HT-29 (cell line): Measurements from ENCODE around the gene CUX1. TPM values are rescaled to one million over a fixed set of nuclear protein-coding genes. Genes with fewer than 3 reads are reported as not detected.
"Not testable (repeated sequence)": the region's sequence is repeated elsewhere in the genome, so short reads cannot be mapped to it uniquely, and the experiment has no call there.

ENCODE experiments used
- DNase-seq: peaks from one replicate; pipeline ENCODE4 v3.0.0-alpha.2; 2015; ENCODE audit warnings: low spot score
- total RNA-seq: library from RNA; depleted of rRNA; stranded (reverse); fragments of >200 nt; shearing (Covaris generic); gene quantifications from 2 replicates; pipeline ENCODE4 v1.2.3, GENCODE V29; 2014

The CUX1 gene
- total RNA-seq, 1 experiment from 2014 or later: 48.3 TPM

DNA sequence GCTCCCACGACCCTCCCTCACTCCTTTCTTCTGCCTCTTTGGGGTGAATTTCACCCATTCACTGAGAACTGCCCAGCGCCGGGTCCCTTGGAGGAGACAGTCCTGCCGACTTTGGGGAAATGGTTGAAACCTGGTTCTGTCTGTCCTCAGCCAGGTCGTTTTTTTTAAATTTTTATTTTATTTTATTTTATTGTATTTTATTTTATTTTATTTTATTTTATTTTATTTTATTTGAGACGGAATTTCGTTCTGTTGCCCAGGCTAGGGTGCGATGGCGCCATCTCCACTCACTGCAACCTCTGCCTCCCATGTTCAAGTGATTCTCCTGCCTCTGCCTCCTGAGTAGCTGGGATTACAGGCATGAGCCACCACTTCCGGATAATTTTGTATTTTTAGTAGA, 363.3 kb downstream of the CUX1 start:
- no peak for DNase-seq

DNA sequence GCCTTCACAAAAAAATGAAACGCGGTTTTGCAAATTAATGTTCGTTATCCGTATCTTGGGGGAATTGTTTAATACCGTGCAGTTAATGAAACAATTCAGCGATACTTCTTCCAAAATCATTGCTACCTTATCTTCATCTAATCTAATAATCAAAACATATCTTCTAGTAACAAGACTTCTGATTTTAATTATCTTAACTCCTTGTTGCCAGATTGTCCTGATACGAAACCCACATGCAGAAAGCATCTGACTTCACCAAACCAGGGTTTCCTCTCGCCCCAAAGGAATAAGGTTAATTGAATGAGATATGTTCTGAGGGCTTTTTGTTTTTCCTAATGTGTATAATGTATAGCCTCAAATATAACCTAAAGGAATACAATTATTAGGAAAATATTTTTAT, 364.1 kb downstream of the CUX1 start:
- no peak for DNase-seq

DNA sequence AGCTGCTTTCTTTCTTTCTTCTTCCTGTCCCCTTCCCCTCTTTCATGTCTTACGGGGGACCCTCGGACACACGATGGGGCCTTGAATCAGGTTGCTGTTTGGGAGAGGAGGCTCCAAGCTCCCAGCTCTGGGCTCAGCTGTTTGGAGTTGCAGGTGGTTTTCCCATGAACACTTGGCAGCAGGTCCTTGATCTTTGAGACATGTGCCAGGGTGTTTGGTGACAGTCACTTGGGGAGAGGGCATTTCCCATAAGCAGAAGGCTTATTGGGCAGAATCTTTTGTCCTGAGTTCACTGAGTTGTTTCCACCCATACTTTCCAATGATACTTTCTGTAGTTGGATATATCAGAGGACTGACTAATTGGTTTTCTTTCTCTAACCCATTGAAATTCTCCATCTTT, 364.6 kb downstream of the CUX1 start:
- DNase-seq: no peak

DNA sequence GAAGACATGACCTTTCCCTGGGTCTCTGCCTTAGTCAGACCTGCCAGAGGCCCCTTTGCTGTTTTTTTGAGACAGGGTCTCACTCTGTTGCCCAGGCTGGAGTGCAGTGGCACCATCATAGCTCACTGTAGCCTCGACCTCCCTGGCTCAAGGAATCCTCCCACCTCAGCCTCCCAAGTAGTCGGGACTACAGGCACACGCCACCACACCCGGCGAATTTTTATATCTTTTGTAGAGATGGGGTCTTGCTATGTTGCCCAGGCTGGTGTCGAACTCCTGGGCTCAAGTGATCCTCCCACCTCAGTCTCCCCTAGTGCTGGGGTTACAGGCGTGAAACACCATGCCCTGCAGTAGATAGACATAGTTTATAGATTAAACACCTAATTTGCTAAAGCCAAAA, 366.4 kb downstream of the CUX1 start:
- DNase-seq: not testable (repeated sequence)

DNA sequence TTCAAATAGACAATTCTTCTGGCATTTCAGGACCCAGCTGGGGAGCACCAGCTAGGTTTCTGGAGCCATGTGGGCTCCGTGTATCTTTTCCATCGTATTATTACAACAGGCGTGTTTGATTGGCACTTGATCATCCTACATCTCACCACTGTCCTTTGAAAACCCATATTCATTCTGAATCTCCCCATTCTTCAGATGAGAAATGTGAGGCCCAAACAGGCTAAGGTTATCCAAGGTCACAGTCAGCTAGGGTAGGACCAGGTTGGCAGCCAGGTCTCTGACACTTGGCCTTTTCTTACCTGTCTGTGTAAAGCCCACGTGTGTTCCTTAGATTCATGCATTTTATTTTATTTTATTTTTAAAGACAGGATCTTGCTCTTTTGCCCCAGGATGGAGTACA, 366.9 kb downstream of the CUX1 start:
- DNase-seq: no peak

DNA sequence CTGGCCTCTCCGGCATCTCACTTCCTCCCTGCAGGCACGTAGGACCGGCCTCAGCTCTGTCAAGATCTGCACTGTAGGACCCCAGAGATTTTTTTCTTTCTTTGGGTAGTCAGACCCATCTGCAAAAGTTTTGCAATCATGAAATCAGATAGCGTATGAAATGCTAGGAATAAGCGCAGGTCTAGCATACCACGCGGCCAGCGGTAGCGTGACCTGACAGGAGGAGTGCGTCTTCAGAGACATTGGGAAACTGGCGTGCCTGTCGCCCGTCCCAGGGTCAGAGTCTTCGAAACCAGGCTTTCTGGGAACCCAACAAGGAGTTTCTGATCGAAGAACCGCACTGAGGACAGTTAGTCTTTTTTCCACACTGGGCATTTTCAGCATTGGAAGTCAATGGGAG, 368.4 kb downstream of the CUX1 start:
- DNase-seq: no peak

DNA sequence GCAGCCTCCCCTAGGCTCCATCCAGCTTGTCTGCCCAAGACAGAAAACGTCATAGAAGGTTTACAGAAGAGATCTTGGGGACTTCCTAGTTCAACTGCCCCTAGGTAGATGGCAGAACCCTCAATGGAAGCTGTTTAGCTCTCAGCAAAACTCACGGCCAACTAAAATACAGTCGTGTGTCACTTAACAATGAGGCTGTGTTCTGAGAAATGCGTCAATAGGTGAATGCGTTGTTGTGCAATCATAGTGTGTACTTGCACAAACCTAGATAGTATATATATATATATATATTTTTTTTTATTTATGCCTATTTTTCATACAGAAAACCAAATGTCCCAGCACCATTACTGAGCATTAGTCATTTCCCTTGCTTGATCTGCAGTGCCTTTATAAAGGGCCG, 368.9 kb downstream of the CUX1 start:
- DNase-seq: no peak

DNA sequence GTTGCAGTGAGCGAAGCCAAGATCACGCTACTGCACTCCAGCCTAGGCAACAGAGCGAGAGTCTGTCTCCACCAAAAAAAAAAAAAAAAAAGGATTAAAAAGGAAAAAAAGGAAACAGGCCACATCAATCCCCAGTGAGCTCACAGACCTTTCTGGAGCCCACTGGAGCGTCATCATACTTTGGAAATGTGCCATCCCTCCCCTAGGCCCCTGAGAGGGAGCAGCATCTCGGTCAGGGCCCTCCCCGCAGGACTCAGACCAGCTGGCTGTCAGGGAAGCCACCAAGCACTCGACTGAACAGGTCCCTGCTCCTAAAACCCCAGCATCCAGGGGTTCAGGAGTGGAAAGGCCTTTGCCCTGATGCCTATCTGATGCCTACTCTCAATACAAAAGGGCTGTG, 371.3 kb downstream of the CUX1 start:
- no peak for DNase-seq

DNA sequence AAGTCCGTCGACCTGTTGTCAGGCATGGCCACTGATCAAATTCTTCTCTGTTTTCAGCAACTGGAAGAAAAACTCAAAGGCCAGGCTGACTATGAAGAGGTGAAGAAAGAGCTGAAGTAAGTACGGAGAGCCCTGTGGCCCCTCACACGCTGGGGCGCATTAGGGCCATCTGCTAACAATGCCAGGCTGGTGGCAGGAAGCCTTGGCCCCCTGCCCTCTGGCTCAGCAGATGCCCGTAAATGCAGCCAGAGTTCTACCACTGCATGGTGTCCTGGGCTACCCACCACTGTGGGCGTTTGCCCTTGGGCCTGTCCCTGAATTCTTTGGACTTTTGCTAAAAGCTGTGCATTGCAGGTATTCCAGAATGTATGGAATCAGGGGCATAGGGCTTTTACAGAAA, 372.3 kb downstream of the CUX1 start:
- no peak for DNase-seq

DNA sequence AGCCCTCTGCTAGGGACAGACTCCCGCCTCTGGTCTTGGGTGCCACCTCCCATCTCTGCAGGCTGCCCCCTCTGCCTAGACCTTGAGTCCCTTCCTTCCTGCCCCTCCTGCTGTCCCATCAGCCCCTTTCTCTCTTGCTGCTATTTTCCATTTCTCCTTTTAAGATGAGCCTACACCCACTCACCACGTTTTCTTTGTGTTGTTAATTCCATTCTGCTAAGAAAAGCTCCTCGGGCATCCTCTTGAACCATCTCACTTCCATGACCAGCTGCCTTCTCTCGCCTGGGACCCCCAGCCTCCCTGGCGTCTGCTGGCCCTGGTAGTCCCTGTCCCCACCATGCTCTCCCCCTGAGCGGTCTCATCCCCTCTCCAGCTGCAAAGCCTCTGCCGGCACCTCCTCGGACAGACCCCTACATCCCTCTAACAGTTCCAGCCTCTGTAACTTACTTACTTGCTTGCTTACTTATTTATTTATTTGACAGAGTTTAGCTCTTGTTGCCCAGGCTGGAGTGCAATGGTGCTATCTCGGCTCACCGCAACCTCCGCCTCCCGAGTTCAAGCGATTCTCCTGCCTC, 373.4 kb downstream of the CUX1 start:
- DNase-seq: no peak

DNA sequence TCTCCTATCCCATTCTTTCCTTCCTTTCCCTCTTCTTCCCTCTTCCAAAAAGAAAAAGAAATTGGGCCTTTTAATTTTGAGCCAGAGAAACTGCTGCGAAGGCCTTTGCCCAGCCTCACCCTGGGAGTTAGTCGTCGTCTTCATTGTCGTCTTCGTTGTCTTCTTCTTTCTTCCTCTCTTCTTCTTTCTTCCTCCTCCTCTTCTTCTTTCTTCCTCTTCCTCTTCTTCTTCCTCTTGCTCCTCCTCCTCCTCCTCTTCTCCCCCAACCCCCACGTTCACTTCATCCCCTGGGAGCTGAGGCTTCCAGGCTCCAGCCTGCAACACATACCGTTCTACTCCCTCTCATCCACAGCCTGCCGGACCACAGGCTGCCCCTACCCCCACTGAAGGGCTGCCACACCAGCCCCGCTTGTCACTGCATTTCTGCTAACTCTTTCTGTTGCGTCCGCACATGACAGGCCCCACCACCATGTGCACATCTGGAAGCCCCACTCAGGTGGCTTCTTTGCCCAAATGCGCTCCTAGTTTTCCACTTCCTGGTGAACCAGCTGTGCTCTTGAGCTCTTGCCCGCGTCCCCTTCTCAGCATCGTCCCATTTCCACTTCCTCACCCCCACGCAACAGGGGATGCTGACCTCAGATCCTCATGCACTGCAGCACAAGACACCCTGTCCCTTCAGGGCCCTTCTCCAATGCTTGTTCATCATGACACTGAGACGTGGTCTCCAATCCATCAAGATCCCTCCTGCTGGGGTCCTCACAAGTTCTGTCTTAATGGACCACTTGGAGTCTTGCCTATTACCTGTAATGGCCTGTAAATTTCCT, 374.3 kb downstream of the CUX1 start:
- DNase-seq: no peak

DNA sequence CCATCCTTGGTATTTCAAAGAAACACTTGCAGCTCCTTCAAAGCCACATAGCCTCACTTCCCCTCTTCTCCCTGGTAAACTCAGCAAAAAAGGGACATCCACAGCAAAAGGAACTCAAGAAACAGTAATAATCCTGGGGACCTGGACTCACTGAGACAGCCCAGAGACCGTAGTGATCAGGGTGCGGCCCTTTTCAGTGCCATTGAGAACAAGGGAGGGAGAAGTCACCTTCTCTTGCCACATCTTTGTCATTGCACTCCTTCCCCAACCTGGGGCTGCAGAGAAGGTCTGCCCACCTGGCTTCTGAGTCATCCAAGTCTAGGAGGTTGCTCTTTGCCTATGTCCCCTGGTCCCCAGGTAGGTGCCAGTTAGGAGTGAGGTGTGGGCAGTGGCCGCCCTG, 375.4 kb downstream of the CUX1 start:
- no peak for DNase-seq

DNA sequence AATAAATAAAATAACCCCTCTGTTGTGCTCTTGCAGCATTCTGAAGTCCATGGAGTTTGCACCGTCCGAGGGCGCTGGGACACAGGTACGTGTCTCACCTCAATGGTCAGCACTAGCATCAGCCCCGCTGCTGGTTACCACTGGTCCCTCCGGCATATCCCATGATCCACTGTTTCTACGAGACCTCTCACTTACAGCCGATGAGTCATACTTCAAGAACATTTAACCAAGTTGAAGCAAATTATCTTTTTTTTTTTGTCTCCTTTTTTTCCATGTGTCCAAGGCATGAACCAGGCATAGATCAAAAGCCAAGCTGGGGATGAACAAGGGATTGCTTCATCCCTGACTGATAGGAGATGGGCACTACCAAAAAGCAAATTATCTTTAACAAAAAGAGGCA, 376.4 kb downstream of the CUX1 start:
- no peak for DNase-seq

DNA sequence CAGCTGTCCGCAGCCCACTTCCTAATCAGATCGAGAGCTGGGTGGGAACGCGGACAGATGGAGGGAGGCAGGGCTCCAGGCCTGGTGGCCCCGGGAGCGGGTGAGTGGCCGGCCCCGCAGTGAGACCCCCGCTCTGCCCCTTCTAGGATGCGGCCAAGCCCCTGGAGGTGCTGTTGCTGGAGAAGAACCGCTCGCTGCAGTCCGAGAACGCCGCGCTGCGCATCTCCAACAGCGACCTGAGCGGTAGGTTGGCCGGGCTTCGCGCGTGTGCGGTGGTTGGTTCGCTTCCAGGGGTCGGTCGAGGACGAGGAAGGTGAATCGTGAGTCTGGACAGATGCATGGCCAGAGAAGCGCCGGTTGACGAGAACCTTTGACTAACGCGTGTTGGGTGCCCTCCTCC, 377.9 kb downstream of the CUX1 start:
- DNase-seq: no peak

DNA sequence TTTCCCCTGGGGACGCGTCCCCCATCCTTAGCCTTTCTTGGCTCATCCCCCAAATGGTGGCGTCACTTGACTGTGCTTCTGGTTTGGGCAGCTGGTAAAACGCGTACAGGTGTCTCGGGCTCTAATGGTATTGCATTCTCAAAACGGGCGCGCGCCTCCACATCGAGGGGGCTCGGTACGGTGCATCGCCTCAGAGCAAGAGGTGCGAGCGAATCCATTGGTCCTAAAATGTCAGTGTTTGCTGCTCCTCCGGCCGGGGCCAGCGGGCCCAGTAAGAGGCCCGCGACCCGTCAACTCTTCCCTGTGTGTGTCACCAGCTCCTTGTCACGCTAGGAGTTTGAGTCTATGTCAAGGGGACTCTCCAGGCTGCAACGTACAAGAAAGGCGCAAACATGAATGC, 378.6 kb downstream of the CUX1 start:
- DNase-seq: no peak

DNA sequence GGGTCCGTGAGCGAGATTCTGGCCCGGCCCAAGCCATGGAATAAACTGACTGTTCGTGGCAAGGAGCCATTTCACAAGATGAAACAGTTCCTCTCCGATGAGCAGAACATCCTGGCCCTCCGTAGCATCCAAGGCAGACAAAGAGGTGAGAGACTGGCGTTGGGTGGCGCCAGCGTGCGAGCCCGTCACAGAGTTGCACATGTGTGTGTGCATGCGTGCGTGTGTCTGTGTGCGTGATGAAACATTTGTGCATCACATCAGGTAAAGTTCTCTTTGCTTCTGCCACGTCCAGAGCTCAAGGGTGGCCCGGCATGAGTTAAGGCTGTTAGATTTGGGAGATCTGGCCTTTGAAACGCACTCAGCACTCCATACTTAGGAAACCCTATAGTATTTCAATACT, 379.7 kb downstream of the CUX1 start:
- DNase-seq: no peak

DNA sequence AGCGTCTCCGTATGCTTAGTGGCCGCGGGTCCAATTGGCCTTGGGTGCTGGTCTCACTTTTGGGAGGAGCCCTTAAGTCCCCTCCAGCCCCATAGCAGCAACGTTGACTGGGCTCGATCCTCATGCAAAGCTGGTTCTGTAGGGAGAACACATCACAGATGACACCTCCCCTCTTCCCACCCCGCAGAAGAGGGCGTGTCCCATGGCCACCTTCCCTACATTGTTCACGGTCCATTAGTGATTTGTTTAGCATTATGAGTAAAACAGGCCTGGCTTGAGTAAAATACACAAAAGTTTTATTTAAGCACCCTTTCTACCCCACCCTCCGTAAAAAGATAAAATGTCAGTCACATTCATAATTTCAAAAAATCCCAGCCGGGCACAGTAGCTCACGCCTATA, 380.2 kb downstream of the CUX1 start:
- no peak for DNase-seq

DNA sequence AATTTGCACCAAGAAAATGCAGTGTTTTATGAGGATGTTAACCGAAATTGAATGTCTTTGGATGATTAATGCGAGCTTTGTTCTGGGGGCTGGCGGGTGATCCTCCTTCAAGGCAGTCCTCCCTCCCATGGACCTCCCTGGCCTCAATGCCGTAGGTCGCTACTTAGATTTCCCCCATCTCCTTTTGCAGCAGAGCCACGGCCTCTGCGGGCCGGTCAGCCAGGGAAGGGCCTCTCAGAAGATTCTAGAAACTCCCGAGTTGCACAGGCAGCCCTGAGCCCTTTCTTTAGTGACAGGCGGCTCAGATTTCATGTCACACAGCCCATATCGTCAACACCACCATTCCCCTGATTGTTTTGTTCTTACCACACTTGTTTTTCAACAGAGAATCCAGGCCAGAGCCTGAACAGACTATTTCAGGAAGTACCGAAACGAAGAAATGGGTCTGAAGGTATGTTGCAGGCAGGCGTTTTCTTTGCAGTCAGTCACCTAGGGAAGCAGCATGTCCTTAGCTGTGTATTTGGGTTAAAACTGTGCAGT, 381.1 kb downstream of the CUX1 start:
- DNase-seq: no peak

DNA sequence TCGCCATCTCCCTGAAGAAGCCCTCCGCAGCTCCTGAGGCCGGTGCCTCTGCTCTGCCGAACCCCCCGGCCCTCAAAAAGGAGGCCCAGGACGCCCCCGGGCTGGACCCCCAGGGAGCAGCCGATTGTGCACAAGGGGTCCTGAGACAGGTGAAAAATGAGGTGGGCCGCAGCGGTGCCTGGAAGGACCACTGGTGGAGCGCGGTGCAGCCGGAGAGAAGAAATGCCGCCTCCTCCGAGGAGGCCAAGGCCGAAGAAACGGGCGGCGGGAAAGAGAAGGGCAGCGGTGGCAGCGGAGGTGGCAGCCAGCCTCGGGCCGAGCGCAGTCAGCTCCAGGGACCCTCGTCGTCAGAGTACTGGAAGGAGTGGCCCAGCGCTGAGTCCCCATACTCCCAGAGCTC, 384.1 kb downstream of the CUX1 start:
- no peak for DNase-seq

DNA sequence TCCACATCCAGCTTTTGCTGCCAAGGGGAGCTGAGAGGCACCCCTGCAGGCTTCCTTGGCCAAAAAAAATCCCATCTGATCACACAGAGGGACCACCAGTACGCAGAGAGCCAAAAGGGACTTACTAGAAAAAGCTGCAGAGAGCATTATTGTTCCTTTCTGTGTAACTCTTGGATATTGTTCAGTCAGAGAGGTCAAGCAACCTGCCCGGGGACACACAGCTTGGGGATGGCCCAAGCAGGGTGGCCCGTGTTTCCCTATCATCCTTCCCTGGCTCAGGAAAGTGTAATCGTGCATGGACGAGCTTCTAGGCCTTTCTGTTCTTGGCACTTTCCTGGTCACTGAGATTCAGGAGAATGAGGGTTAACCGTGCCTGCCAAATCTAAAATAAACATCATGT, 385.1 kb downstream of the CUX1 start:
- DNase-seq: no peak

DNA sequence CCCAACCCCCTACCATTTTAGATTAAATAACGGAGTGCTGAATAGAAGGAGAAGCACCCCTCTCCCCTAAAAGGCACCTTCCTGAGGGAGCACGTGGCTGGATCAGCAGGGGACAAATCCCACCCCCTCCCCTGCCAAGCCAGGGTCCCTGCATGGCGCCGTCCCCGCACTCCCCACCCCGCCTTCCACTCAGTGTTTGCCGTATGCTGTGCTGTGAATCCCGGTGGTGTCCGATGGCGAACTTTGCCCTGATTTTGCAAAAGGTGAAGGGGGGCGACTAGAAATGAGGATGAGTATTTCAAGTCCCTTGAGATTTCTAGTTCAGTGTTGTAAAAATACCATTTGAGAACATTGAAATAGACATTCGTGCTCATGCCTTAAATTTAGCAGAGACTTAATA, 385.8 kb downstream of the CUX1 start:
- no peak for DNase-seq

DNA sequence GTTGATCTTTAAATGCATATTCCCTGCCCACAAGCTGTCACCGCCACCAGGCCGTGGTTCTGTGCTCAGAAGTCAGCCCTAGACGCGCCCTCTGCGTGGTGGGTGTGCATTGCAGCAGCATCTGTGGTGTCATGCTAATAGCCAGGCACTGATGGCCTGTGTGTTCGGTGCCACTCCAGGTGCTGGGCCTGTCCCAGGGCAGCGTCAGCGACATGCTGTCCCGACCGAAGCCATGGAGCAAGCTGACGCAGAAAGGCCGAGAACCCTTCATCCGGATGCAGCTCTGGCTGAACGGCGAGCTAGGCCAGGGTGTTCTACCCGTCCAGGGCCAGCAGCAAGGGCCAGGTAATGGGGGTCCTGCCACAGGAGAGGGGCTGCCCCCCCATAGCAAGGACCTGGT, 386.8 kb downstream of the CUX1 start:
- DNase-seq: no peak

DNA sequence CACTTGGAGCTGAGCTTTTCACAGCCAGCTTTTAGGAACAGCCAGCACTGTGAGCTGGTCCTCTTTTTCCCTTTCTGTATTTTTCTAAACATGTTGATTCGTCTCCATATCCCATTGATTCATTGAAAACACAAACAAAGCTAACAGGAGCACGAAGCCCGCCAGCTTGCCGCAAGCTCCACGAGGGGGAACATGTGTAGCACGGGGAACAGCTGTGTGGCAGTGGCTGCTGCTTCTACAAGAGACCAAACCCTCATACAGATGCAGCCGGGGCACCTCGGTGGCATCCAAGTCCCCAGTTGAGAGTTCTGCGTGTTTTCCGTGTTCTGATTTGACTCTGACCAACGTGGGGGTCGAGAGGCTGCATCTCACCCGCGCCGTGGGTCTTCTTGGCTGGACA, 388.5 kb downstream of the CUX1 start:
- no peak for DNase-seq
